Stimulated activated naive CD8-positive, alpha-beta T cell treated with anti-CD3 and anti-CD28 coated beads, Interleukin-15, Interleukin-2, amounts not matched to agents 100 ng/mL and 50 ng/mL, for 24 hours (primary cell): ENCODE data around the gene MATK.

Experiments
- H3K27ac Mint-ChIP-seq: one replicate; pipeline ENCODE4 v1.8.0; 2021; ENCODE audit warnings: mild to moderate bottlenecking, mixed read lengths
- H3K27me3 Mint-ChIP-seq: one replicate; pipeline ENCODE4 v1.8.0; 2021; ENCODE audit warnings: mixed read lengths
- H3K36me3 Mint-ChIP-seq: one replicate; pipeline ENCODE4 v1.8.0; 2021; ENCODE audit warnings: low read depth, mixed read lengths
- H3K4me1 Mint-ChIP-seq: one replicate; pipeline ENCODE4 v1.8.0; 2021; ENCODE audit warnings: low read depth, mixed read lengths
- H3K4me3 Mint-ChIP-seq: one replicate; pipeline ENCODE4 v1.8.0; 2021; ENCODE audit warnings: mild to moderate bottlenecking, mixed read lengths
- H3K9me3 Mint-ChIP-seq: one replicate; pipeline ENCODE4 v1.8.0; 2021; ENCODE audit warnings: mixed read lengths

Gene MATK

GRCh38 chr19:3805859-3806258 lies 19.7 kb upstream of the MATK start:
- no peaks in the 10 kb centered on the region for H3K36me3 Mint-ChIP-seq
- peaks cover 41% of the 10 kb centered on the region for H3K4me1 Mint-ChIP-seq
- H3K9me3 Mint-ChIP-seq = no peaks in the 10 kb centered on the region
- H3K27me3 Mint-ChIP-seq = no peaks in the 10 kb centered on the region
- H3K4me3 Mint-ChIP-seq = no peak overlapping the region
- H3K27ac Mint-ChIP-seq = no peak overlapping the region

GRCh38 chr19:3804429-3804828 lies 18.2 kb upstream of the MATK start:
- no peaks in the 10 kb centered on the region for H3K9me3 Mint-ChIP-seq
- H3K4me3 Mint-ChIP-seq = no peak overlapping the region
- H3K27ac Mint-ChIP-seq = no peak overlapping the region
- H3K36me3 Mint-ChIP-seq = no peaks in the 10 kb centered on the region
- peaks cover 38% of the 10 kb centered on the region for H3K4me1 Mint-ChIP-seq
- no peaks in the 10 kb centered on the region for H3K27me3 Mint-ChIP-seq

- no peak overlapping the region for H3K27ac Mint-ChIP-seq
- H3K9me3 Mint-ChIP-seq = no peaks in the 10 kb centered on the region
- H3K4me3 Mint-ChIP-seq = no peak overlapping the region
- no peaks in the 10 kb centered on the region for H3K36me3 Mint-ChIP-seq
- peaks cover 39% of the 10 kb centered on the region for H3K4me1 Mint-ChIP-seq
- no peaks in the 10 kb centered on the region for H3K27me3 Mint-ChIP-seq
Observed at GRCh38 chr19:3803986-3804385, 17.8 kb upstream of the MATK start.

- no peak overlapping the region for H3K4me3 Mint-ChIP-seq
- no peak overlapping the region for H3K27ac Mint-ChIP-seq
- no peaks in the 10 kb centered on the region for H3K36me3 Mint-ChIP-seq
- peaks cover 43% of the 10 kb centered on the region for H3K4me1 Mint-ChIP-seq
- H3K27me3 Mint-ChIP-seq = no peaks in the 10 kb centered on the region
- no peaks in the 10 kb centered on the region for H3K9me3 Mint-ChIP-seq
Observed at GRCh38 chr19:3803114-3803888, 17.1 kb upstream of the MATK start.

- Mint-ChIP-seq H3K4me1 (peaks cover 48% of the 10 kb centered on the region), H3K27me3 (no peaks in the 10 kb centered on the region), H3K9me3 (peaks cover 5% of the 10 kb centered on the region), H3K4me3 (peak overlapping the region; percentile 66), H3K27ac (no peak overlapping the region), H3K36me3 (peaks cover 5% of the 10 kb centered on the region)
Observed at GRCh38 chr19:3801412-3802096, 15.4 kb upstream of the MATK start.

- Mint-ChIP-seq H3K4me3 (peak overlapping the region; percentile 66), H3K27ac (no peak overlapping the region), H3K9me3 (peaks cover 6% of the 10 kb centered on the region), H3K4me1 (peaks cover 47% of the 10 kb centered on the region), H3K27me3 (no peaks in the 10 kb centered on the region), H3K36me3 (peaks cover 5% of the 10 kb centered on the region)
Observed at GRCh38 chr19:3800996-3801395, 14.8 kb upstream of the MATK start.

- Mint-ChIP-seq H3K27me3 (no peaks in the 10 kb centered on the region), H3K9me3 (peaks cover 6% of the 10 kb centered on the region), H3K4me1 (peaks cover 36% of the 10 kb centered on the region), H3K4me3 (no peak overlapping the region), H3K36me3 (peaks cover 5% of the 10 kb centered on the region), H3K27ac (peak overlapping the region; percentile 19)
Observed at GRCh38 chr19:3798137-3798536, 12.0 kb upstream of the MATK start.

DNA sequence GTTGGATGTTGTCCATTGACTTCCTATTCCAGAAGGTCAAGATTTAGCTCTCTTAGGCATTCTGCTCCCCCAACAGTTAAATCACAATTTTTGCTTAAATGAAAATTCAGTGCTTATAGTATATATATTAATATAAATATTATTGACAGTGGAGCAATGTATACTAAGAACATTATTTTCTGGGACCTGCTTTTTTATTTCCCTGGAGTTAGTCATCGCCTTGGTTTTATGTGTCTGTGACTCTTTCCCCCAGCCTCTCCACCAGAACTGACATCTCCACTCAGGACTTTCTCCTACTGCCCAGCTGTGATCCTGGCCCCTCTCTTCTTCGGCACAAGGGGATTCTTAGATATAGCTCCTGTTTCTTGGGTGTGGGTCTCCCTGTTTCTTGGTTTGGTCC lies 10.2 kb upstream of the MATK start:
- Mint-ChIP-seq H3K27ac (no peak overlapping the region), H3K36me3 (peaks cover 5% of the 10 kb centered on the region)

DNA sequence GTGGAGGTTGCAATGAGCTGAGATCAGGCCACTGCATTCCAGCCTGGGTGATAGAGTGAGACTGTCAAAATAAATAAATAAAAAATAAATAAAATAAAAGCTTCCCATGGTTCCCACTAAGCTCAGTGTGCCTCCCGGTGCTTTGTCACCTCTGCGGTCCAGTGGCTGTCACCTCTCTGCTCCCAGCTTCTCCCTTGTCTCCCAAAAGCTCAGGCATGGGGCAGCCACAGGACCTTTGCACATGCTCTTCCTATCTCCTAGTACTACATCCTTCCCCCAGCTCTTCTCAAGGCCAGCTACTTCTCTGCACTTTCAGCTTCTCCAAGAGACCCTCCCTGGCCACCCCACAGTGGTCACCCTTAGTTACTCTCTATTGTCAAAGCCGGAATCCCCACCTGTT lies 7.6 kb upstream of the MATK start:
- Mint-ChIP-seq H3K36me3 (peaks cover 5% of the 10 kb centered on the region), H3K9me3 (peaks cover 6% of the 10 kb centered on the region), H3K4me3 (no peak overlapping the region), H3K27ac (no peak overlapping the region), H3K27me3 (no peaks in the 10 kb centered on the region), H3K4me1 (peaks cover 17% of the 10 kb centered on the region)

More for the DNA sequence above, 10.2 kb upstream of the MATK start:
- H3K27me3 Mint-ChIP-seq = no peaks in the 10 kb centered on the region
- H3K9me3 Mint-ChIP-seq = peaks cover 6% of the 10 kb centered on the region
- H3K4me3 Mint-ChIP-seq = no peak overlapping the region
- peaks cover 29% of the 10 kb centered on the region for H3K4me1 Mint-ChIP-seq

GRCh38 chr19:3792114-3792513 lies 5.9 kb upstream of the MATK start:
- H3K4me1 Mint-ChIP-seq = peaks cover 12% of the 10 kb centered on the region
- peaks cover 5% of the 10 kb centered on the region for H3K36me3 Mint-ChIP-seq
- peaks cover 6% of the 10 kb centered on the region for H3K9me3 Mint-ChIP-seq
- no peaks in the 10 kb centered on the region for H3K27me3 Mint-ChIP-seq
- H3K4me3 Mint-ChIP-seq = no peak overlapping the region
- H3K27ac Mint-ChIP-seq = no peak overlapping the region

DNA sequence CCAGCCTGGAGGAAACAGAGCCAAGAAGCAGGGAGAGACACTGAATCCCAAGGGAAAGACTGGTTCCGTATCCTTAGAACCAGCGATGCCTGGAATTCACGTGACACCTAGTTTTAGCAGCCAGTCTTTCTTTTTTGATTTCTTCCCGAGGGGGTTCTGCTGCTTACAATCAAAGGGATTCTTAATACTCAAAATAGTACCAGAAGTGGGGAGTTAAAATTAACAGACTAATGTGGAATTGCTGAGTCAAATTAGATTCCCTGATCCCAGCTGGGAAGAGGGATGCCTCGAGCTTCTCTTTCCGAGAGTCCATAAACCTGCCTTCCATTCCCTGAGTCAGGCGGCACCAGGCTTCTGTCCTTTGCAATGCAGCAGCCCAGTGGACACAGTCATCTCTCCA lies 4.8 kb upstream of the MATK start:
- H3K27ac Mint-ChIP-seq = no peak overlapping the region
- H3K9me3 Mint-ChIP-seq = no peaks in the 10 kb centered on the region
- H3K4me1 Mint-ChIP-seq = peaks cover 15% of the 10 kb centered on the region
- no peak overlapping the region for H3K4me3 Mint-ChIP-seq
- H3K36me3 Mint-ChIP-seq = no peaks in the 10 kb centered on the region
- H3K27me3 Mint-ChIP-seq = no peaks in the 10 kb centered on the region

DNA sequence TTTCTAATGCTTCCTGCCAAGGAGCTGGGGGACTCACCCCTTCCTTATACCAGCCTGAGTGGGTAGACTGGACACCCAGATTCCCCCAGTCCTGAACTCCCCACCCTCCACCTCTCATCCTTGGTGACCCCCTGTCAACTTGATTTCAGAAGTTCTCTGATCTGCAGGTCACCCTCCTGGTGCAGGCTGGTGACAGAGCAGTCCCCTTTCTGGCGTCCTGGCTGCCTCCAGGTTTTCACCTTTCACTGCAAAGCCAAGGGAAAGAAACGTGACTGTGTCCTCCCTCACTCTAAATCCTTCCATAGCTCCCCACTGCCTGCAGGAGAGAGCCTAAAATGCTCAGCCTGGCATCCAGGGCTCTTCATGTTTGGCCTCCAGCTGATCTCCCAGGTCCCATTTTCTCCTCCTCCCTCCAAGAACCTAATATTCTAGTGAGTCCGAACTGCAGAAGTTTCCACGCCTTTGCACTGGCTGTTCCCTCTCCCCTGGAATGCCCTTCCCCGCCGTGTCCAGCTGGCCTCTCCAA lies 4.1 kb upstream of the MATK start:
- H3K36me3 Mint-ChIP-seq = no peaks in the 10 kb centered on the region
- H3K9me3 Mint-ChIP-seq = no peaks in the 10 kb centered on the region
- no peak overlapping the region for H3K27ac Mint-ChIP-seq
- peaks cover 15% of the 10 kb centered on the region for H3K4me1 Mint-ChIP-seq
- H3K4me3 Mint-ChIP-seq = no peak overlapping the region
- H3K27me3 Mint-ChIP-seq = no peaks in the 10 kb centered on the region

- H3K36me3 Mint-ChIP-seq = no peaks in the 10 kb centered on the region
- no peaks in the 10 kb centered on the region for H3K9me3 Mint-ChIP-seq
- H3K4me3 Mint-ChIP-seq = no peak overlapping the region
- H3K4me1 Mint-ChIP-seq = peaks cover 21% of the 10 kb centered on the region
- no peaks in the 10 kb centered on the region for H3K27me3 Mint-ChIP-seq
- H3K27ac Mint-ChIP-seq = peak overlapping the region; percentile 56
Observed at GRCh38 chr19:3788996-3789778, 3.0 kb upstream of the MATK start.

- H3K9me3 Mint-ChIP-seq = peaks cover 10% of the 10 kb centered on the region
- peak overlapping the region; percentile 80 for H3K27ac Mint-ChIP-seq
- peaks cover 21% of the 10 kb centered on the region for H3K4me1 Mint-ChIP-seq
- peak overlapping the region; percentile 84 for H3K4me3 Mint-ChIP-seq
- H3K36me3 Mint-ChIP-seq = peaks cover 29% of the 10 kb centered on the region
- H3K27me3 Mint-ChIP-seq = no peaks in the 10 kb centered on the region
Observed at GRCh38 chr19:3785451-3785937, 687 bp downstream of the MATK start.
